ENCODE measurements around the gene AMOTL1.
"Not testable (repeated sequence)": the region's sequence is repeated elsewhere in the genome, so short reads cannot be mapped to it uniquely, and the experiment has no call there.

The AMOTL1 gene

DNA sequence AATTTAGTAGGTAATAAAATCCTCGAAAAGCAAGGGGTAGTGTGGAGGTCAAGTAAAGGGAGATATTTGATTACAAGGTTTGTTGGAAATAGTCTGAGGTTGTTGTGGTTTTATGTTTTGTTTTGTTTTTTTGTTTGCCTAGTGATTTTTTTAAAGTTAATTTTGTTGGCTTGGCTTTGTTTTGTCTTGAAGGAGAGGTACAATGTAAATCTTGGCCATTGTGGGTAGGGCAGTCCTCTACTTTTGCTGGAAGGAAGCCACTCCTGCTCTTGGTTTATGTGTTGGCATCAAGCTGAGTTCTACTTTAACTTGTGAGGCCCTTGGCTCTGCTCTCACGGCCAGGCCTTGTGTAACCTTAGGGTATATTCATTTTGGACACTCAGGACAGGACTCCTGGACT is 3.2 kb downstream of the AMOTL1 start:
- no peak for DNase-seq (ENCODE audit: low spot score)

- no peak for DNase-seq (ENCODE audit: low spot score)
These were observed 3.8 kb downstream of the AMOTL1 start for GRCh38 chr11:94771951-94772350.

- DNase-seq (ENCODE audit: low spot score) = no peak
These were observed 5.7 kb downstream of the AMOTL1 start for GRCh38 chr11:94773842-94774241.

DNA sequence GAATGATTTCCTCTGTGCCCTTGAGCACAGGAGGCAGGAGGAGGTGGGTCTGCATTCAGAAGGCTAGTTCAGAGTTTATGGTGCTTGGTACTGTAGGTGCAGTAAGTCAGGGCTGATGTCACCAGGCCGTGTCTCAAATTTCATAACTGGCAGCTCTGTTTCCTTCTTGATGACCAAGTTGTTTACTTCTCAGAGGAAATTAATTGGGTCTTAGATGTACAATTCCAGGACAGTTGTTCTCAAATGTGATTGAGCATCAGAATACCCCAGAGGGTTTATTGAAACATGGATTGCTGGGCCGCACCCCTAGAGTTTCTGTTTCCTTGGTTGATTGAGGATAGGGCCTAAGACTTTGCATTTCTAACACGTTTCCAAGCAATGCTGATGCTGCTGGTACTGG is 6.2 kb downstream of the AMOTL1 start:
- DNase-seq (ENCODE audit: low spot score) = no peak

- no peak for DNase-seq (ENCODE audit: low spot score)
These were observed 7.6 kb downstream of the AMOTL1 start for GRCh38 chr11:94775567-94776327.

DNA sequence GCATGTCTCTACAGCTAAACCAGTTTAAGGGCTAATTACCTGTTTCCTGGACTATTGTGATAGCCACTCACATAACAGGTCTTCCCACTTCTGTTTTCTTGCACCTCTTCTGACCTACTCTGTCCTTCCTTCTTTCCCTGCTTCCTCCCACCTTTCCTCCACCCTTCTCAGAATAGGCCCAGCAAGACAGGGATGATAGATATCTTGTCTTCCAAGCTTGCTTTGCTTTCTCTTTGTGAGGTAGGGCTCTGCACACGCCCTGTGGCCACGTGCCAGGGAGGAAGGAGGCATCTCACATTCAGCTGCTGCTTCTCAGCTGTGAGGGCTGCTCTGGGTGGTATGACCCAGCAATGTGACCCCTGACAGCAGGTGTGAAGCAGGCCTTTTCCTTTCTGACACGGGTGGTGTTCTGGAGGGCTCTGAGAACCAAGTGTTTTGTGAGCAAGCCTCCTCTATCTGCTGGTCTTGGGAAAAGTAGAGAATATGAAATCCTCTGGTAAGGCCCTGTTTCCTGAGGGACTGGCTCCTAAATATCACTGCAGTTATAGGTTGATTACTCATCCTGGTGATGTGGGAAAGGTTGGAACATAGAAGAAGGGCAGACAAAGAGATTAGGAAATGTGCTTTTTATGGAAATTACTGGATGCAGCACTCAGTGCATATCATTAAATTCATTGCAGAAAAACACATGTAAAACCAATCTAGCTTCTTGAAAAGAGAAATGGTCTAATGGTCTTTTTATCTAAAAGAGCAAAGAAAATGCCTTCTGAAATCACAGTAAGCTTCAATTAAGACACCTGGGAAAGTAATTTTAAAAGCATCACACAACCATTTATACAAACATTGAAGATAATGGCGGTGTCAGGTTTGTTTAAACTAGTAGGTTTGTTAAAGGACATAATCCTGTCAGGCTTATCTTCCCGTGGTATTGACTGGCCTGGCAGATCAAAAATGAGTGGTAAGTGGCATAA is 8.5 kb downstream of the AMOTL1 start:
- DNase-seq (ENCODE audit: low spot score) = no peak

DNA sequence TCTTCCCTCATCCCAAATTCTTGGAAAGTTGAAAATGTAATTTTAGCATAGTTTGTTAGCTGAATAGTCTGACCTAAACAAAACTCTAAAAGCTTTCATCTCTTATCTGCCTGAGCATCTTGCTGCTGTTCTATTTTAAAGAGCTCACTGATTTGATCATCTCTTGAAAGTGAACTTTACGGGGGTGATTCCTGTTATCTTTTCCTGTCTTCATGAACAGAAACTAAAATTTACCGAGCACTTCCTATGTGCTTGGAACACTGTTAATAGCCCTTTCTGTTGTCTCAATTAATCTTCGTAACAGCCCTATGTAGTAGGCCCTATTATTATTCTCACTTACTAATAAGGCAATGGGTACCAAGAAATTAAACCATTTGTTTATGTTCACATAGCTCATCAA is 12.3 kb downstream of the AMOTL1 start:
- no peak for DNase-seq (ENCODE audit: low spot score)

DNA sequence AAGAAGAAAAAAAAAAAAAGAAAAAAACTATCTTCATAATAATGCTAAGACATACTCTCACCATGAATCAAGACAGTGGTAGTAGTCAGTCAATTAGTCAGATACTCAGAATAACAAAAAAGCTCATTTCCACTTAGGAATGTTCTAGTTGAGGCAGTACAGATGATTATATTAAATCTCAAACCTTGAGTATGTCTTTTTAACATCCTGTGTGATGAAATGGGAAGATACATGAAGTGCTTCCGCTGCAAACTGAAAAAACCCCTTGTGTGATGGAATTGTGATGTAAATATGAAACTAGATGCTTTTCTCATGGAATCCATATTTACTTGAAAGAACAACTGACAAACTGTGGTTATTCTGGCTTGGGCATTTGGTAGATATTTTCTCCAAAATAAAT is 13.7 kb downstream of the AMOTL1 start:
- DNase-seq (ENCODE audit: low spot score) = peak; percentile 44

DNA sequence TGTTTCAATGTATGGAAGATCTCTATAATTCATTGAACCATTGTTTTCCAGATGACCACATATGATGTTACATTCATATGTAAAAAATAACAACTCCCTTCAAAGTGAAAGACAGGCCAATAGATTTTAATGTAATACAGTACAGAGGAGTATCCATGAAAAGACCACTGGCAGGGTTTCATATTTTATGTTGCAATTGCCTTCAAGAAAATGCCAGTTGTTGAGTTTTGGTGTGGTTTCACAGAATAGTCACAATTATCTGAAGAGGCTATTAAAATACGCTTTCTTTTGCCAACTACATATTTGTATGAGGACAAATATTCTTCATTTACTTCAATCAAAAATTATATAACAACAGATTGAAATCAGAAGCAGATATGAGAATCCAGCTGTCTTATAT is 14.3 kb downstream of the AMOTL1 start:
- no peak for DNase-seq (ENCODE audit: low spot score)

DNA sequence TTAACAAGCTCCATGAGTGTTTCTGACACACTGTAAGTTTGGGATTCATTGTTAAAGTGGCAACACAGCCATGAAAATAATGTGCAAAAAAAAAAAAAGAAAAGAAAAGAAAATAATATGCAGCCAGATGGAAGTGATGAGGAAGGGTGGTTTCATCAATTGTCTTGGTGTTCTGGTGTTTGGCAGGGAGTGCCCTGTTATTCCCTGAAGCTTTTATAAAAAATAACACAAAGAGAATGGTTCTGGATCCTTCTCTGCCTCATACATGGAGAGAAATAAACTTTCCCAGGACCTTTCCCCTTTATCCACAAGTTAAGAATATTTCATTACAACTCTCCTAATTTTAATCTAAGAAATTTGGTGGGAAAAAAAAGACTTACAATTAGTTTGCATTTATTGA is 16.7 kb downstream of the AMOTL1 start:
- no peak for DNase-seq (ENCODE audit: low spot score)

- DNase-seq (ENCODE audit: low spot score) = no peak
These were observed 17.4 kb downstream of the AMOTL1 start for GRCh38 chr11:94785509-94785908.

GRCh38 chr11:94786264-94787126 is 18.3 kb downstream of the AMOTL1 start:
- DNase-seq (ENCODE audit: low spot score) = peak; percentile 41

DNA sequence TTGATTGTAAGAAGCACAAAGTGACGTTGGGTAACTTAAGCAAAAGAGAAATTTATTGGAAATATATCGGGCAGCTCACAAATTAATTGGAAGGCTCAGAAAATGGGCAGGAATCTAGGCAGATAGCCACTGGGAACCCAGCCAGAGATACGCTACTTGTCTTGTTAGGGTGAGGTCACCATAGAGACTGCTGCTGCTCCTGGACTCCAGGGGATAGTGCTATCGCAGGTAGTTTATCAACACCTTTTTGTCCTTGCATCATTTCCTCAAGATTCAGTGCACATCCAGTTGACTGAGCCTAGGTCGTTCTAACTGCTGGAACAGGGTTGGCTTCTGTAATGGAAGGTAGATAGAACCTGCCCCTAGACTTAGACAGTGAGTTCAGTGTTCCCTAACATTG is 19.6 kb downstream of the AMOTL1 start:
- DNase-seq (ENCODE audit: low spot score) = no peak

DNA sequence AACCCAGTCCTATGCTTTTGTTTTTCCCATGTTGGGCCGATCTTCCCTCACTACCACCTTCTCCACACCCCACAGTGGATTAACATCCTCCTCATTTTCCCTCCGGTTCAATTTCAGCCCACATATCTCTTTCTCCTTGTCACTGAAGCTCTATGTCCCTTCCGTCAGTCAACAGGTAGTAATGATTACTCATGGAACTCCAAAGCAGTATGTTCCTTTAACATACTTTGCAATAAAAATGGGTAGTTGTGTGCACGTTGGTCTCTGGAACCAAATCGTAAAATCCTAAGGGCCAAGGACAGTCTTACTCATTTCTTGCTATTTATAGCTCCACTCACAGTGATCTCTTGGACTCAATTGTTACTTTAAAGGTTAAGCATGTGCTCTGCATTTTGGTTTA is 20.2 kb downstream of the AMOTL1 start:
- DNase-seq (ENCODE audit: low spot score) = no peak

GRCh38 chr11:94790197-94790596 is 22.0 kb downstream of the AMOTL1 start:
- no peak for DNase-seq (ENCODE audit: low spot score)

DNA sequence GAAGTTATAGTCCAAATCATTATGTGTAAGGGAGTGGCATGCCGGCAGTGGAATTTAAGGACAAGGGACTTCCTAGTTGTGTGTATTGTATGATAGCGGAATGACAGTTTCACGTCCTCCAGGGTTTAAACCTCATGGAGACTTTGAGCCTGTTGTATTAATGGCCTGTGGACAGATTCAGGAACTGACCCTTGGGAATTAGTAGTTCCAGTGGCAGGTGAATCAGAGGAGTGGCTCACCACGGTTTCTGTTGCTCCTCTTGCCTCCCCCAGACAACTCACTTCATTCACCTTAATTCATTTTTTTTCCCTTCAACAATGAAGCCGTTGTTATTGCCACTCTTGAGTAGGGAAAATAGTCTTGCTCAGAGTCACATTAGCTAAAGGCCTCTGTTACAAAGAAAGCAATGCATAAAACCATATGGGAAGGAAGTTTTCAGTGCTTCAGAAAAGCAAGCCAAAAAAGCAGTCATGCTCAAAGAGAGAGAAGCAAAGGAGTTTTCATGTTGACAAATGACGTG is 22.6 kb downstream of the AMOTL1 start:
- no peak for DNase-seq (ENCODE audit: low spot score)

DNA sequence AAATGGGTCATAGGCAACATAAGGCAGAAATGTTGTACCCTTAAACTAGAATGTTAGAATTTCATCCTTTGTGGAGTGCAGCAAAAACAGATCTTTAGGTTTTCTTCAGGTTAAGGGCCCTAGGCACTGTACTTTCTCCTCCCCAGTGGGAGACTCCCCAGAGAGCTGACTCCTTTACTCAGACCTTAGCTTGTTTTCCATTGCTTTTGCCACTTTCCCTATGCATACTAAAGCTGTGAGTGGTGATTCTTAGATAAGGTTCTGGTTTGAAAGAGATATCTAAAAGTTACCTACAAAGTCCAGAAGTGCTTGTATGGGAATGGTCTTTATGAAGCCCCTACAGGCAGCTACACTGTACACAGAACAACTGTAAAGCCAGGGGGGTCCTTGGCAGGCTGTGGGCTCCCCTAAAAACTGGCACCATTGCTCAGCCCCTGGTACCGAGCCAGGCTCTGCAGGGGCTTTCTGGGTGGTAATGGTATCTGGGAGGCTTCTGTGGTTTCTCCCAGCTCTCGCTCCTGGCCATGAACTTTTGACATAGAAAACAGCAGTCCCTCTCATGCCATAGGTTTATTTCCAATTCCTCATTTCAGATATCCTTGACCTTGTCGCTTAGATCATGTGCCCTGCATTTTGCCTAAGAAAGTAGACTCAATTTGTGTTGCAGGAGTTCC is 23.2 kb downstream of the AMOTL1 start:
- no peak for DNase-seq (ENCODE audit: low spot score)

- DNase-seq (ENCODE audit: low spot score) = not testable (repeated sequence)
These were observed 23.8 kb downstream of the AMOTL1 start for GRCh38 chr11:94791942-94792341.

DNA sequence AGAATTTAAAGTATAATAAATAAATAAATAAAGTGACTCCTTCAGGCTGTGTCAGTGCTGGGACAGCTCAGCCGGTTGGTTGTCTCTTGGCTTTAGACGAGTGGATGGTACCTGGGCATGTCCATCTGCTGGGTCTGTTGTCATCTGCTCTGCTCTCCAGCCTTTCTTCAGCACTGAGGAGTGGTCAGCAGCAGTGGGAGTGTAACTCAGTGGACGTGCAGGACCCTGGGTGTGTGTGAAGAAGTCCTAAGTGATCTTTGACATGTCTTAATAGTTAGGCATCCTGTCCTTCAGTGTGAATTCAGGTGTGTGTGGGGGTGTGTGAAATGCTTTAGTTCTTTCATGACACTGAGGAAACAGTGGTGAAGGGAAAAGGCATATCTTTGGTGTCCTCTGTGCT is 24.3 kb downstream of the AMOTL1 start:
- DNase-seq (ENCODE audit: low spot score) = no peak

- no peak for DNase-seq (ENCODE audit: low spot score)
These were observed 24.8 kb downstream of the AMOTL1 start for GRCh38 chr11:94793002-94793401.

- no peak for DNase-seq (ENCODE audit: low spot score)
These were observed 25.7 kb downstream of the AMOTL1 start for GRCh38 chr11:94793822-94794221.

Data from GM03348 (cell line).